ENCODE measurements around the gene THAP3. TPM values are rescaled to one million over a fixed set of nuclear protein-coding genes. Genes with fewer than 3 reads are reported as not detected.

The THAP3 gene
- total RNA-seq, 6 experiments from 2014 or later = 5.9 to 11.3 (median 10.3) TPM

DNA sequence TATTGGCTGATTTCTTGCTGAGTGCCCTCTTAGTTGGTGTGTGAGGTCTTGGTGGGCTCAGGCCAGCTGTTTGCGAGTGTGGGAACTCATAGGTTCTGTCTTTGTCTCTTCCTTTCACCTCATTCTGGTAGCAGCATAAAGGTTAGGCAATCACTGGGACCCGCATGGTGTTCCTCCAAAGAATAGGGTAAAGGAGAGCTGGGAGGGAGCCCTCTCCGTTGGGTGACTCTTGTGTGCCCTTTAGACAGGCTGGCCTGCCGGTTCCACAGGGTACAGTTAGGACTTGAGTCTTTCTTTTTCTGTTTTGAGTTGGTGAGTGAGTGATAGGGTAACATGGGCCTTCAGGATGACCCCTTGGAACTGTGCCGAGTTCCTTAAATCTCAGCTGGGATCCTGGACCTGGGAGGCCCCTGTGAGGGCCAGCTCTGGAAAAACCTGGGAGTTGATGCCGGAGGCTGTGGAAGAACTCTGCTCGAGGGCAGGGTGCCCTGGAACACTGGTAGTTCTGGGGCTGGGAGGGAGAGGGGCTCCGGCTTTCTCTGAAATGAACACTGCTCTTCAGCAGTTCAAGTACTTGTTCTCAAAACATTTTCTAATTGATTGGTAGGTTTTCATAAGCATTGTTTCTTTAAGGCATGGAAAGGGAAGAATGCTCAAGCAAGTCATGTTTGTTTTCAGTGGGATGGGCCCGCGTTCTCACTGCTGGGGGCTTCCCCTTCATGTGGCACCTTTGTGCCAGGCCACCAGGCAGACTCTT lies 2.1 kb upstream of the THAP3 start:
- intact Hi-C loops (cut with DNase I) = no loop called here
- Histone ChIP-seq H3K9me3 (no peaks in the 10 kb centered on the region), H3K4me1 (peaks cover 0 to 45% (median 18%) of the 10 kb centered on the region in 4 donors), H3K27me3 (no peaks in the 10 kb centered on the region), H3K27ac (peak overlapping the region in 2 of 3 donors; percentile 62 to 87), H3K4me3 (no peak overlapping the region), H3K36me3 (peaks cover 0 to 7% (median 0%) of the 10 kb centered on the region in 4 donors)
- 53% methylated on average over 9 of the region's 10 CpGs for WGBS (ENCODE audit: insufficient coverage, low coverage, low lambda C conversion rate, missing lambda C conversion rate)
- no peak for TF ChIP-seq POLR2A (IDR thresholded peaks at IDR 0.05)
- TF ChIP-seq, protein P1, sequence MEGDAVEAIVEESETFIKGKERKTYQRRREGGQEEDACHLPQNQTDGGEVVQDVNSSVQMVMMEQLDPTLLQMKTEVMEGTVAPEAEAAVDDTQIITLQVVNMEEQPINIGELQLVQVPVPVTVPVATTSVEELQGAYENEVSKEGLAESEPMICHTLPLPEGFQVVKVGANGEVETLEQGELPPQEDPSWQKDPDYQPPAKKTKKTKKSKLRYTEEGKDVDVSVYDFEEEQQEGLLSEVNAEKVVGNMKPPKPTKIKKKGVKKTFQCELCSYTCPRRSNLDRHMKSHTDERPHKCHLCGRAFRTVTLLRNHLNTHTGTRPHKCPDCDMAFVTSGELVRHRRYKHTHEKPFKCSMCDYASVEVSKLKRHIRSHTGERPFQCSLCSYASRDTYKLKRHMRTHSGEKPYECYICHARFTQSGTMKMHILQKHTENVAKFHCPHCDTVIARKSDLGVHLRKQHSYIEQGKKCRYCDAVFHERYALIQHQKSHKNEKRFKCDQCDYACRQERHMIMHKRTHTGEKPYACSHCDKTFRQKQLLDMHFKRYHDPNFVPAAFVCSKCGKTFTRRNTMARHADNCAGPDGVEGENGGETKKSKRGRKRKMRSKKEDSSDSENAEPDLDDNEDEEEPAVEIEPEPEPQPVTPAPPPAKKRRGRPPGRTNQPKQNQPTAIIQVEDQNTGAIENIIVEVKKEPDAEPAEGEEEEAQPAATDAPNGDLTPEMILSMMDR (IDR thresholded peaks at IDR 0.05) = no peak
- DNase-seq = no peak
- ATAC-seq = peak; percentile 3 to 19 (median 5)

DNA sequence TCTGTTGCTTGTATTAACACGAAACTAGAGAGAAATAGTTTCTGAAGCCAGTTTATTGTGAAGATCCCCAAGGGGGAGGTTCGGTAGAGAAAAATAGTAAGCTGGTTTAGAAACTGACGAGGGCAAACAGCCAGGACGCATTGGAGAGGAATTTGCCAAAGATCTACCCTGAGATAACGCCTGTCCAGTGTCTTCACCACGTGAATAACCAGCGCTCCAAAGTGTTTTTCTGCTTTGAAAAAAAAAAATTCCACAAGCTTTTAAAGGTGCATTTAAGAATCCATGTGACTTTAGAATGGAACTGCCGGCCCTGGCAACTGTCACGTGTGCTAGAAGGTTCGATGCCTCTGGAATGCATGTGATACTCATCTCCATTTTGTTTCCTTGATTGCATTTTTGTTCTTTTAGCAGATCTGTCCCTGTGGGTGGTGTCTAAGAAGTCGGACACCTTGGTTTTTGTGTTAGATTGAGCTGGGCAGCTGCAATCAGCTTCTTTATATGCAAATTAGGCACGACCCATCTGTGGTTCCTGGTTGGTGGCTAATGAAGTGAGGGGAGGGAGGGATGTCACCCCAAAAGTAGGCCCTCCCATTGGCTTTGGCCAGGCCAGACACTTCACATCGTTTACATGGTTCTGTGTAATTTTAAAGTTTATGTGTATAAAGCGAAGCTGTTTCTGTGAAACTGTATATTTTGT lies 1.3 kb upstream of the THAP3 start:
- Histone ChIP-seq H3K27me3 (no peaks in the 10 kb centered on the region), H3K36me3 (peaks cover 0 to 9% (median 3%) of the 10 kb centered on the region in 4 donors), H3K4me3 (no peak overlapping the region), H3K27ac (peak overlapping the region in 2 of 3 donors; percentile 62 to 87), H3K4me1 (peaks cover 0 to 45% (median 18%) of the 10 kb centered on the region in 4 donors), H3K9me3 (no peaks in the 10 kb centered on the region)
- no peak for TF ChIP-seq POLR2A (IDR thresholded peaks at IDR 0.05)
- TF ChIP-seq, protein P1 (IDR thresholded peaks at IDR 0.05) = no peak
- intact Hi-C loops (cut with DNase I) = no loop called here
- peak in 1 of 3 donors; percentile 76 for DNase-seq
- WGBS (ENCODE audit: insufficient coverage, low coverage, low lambda C conversion rate, missing lambda C conversion rate) = 47% methylated on average over 14 of the region's 14 CpGs
- peak in 2 of 4 donors; percentile 15 to 33 for ATAC-seq

DNA sequence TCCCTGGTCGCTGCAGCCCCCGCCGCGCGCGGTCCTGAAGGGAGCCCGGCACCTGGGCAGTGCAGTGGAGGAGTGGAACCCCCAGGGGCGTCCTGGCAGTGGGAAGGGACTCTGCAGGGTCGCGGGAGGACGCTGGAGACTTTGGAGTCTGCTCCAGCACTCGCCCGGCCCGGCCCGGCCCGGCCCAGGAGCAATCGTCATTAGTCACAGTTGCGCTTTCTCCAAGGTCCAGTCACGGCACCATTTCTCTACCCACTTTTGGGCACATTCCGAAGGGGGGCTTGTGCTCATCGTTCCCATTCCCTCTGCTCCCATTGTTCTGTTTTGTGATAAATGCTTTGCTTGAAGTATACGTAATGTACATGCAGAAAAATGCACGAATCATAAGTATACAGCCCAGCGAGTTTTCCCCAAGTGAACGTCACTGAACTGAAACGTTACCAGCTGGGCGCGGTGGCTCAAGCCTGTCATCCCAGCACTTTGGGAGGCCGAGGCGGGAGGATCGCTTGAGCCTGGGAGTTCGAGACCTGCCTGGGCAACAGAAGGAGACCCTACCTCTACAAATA lies 999 bp downstream of the THAP3 start:
- intact Hi-C loops (cut with DNase I) = no loop called here
- peak overlapping the region; percentile 70 to 88 (median 73) for H3K4me3 ChIP-seq
- no peaks in the 10 kb centered on the region for H3K27me3 ChIP-seq
- DNase-seq = no peak
- H3K36me3 ChIP-seq = peaks cover 0 to 29% (median 2%) of the 10 kb centered on the region in 4 donors
- no peaks in the 10 kb centered on the region for H3K9me3 ChIP-seq
- WGBS (ENCODE audit: insufficient coverage, low coverage, low lambda C conversion rate, missing lambda C conversion rate) = 7% methylated on average over 16 of the region's 32 CpGs
- H3K4me1 ChIP-seq = peaks cover 0 to 45% (median 18%) of the 10 kb centered on the region in 4 donors
- peak in 2 of 4 donors; percentile 18 for ATAC-seq
- TF ChIP-seq POLR2A (IDR thresholded peaks at IDR 0.05) = no peak
- TF ChIP-seq, protein P1 (IDR thresholded peaks at IDR 0.05) = no peak
- H3K27ac ChIP-seq = peak overlapping the region; percentile 62 to 87 (median 73)

- WGBS (ENCODE audit: insufficient coverage, low coverage, low lambda C conversion rate, missing lambda C conversion rate) = 100% methylated on average over 2 of the region's 9 CpGs
- H3K36me3 ChIP-seq = peaks cover 0 to 41% (median 2%) of the 10 kb centered on the region in 4 donors
- no peak for TF ChIP-seq POLR2A (IDR thresholded peaks at IDR 0.05)
- TF ChIP-seq, protein P1 (IDR thresholded peaks at IDR 0.05) = no peak
- no peak overlapping the region for H3K27ac ChIP-seq
- DNase-seq (no peak), ATAC-seq (no peak)
- H3K4me3 ChIP-seq = no peak overlapping the region
- no peaks in the 10 kb centered on the region for H3K9me3 ChIP-seq
- peaks cover 0 to 33% (median 16%) of the 10 kb centered on the region in 4 donors for H3K4me1 ChIP-seq
- intact Hi-C loops (cut with DNase I) = no loop called here
- no peaks in the 10 kb centered on the region for H3K27me3 ChIP-seq
Measured at GRCh38 chr1:6627031-6627430, 2.4 kb downstream of the THAP3 start.
